Endothelial cell of umbilical vein (primary cell): Measurements from ENCODE around the gene RGS7. TPM values are rescaled to one million over a fixed set of nuclear protein-coding genes. Genes with fewer than 3 reads are reported as not detected.

Experiments
- BruUV-seq: library from RNA; stranded (reverse); fragments of 400-500 nt; replicated peaks from 2 replicates; lab custom pipeline; 2021; lab: Mats Ljungman, UMichigan
- CTCF ChIA-PET: fragments of 300-600, 350-600 bp; sonication (Branson Sonifier 250); formaldehyde crosslinking; loops from one replicate; lab custom pipeline; 2021; ENCODE audit warnings: antibody characterized with exemption, inconsistent platforms; lab: Charles Lee
- POLR2A ChIA-PET: fragments of 300-600, 350-600 bp; sonication (Branson Sonifier 250); formaldehyde crosslinking; loops from one replicate; lab custom pipeline; 2021; ENCODE audit warnings: antibody characterized with exemption, inconsistent platforms; lab: Charles Lee
- DNase-seq: peaks from one replicate; pipeline ENCODE4 v3.0.0-alpha.2; 2011; ENCODE audit warnings: low read depth, low spot score
- FAIRE-seq: peaks from 2 replicates; lab custom pipeline; 2011; peaks lifted over from hg19 to GRCh38; lab: Jason Lieb, UNC
- H2AFZ ChIP-seq: 2 replicates; pipeline ENCODE4 v1.6.0; 2012; ENCODE audit warnings: low read depth, low read length, control low read depth, inconsistent platforms
- H3K27ac ChIP-seq: 2 replicates; pipeline ENCODE4 v1.5.1; 2011; ENCODE audit warnings: low read depth, mild to moderate bottlenecking, control low read depth, low read length, moderate library complexity; ENCODE audit not compliant: insufficient read depth
- H3K27me3 ChIP-seq, 2 experiments: 2 replicates each; pipeline versions ENCODE4 v1.6.0 to v1.6.1; 2011; ENCODE audit warnings: low read length in 2 of 2, mixed read lengths in 1 of 2; ENCODE audit not compliant: control insufficient read depth in 2 of 2, insufficient read depth in 2 of 2
- H3K36me3 ChIP-seq, 2 experiments: 2 replicates in 1 of 2; 3 replicates in 1 of 2; pipeline ENCODE4 v1.5.1; 2011; ENCODE audit warnings: low read length in 2 of 2, mild to moderate bottlenecking in 1 of 2, moderate library complexity in 1 of 2; ENCODE audit not compliant: control insufficient read depth in 2 of 2, insufficient read depth in 2 of 2; ENCODE audit errors: extremely low read depth in 1 of 2
- H3K4me1 ChIP-seq: 3 replicates; pipeline ENCODE4 v1.5.1; 2011; ENCODE audit warnings: mild to moderate bottlenecking, low read length; ENCODE audit not compliant: control insufficient read depth, insufficient read depth; ENCODE audit errors: extremely low read depth
- H3K4me2 ChIP-seq: 2 replicates; pipeline ENCODE4 v1.6.1; 2011; ENCODE audit warnings: low read length, control low read depth, mixed read lengths; ENCODE audit not compliant: insufficient read depth
- H3K4me3 ChIP-seq, 3 experiments: fragments of 200-600 bp in 1 of 3; sonication (generic), shearing (Covaris generic) in 1 of 3; replicated peaks in 1 of 3; 2 replicates each; pipeline ENCODE4 v1.5.1; 2011 to 2016; ENCODE audit warnings: control low read depth in 3 of 3, low read length in 3 of 3, mild to moderate bottlenecking in 2 of 3, inconsistent platforms in 1 of 3, low read depth in 1 of 3, moderate library complexity in 1 of 3; ENCODE audit not compliant: insufficient read depth in 1 of 3
- H3K79me2 ChIP-seq: 2 replicates; pipeline ENCODE4 v1.6.0; 2012; ENCODE audit warnings: low read length, inconsistent platforms; ENCODE audit not compliant: control insufficient read depth, insufficient read depth
- H3K9ac ChIP-seq: replicated peaks from 2 replicates; pipeline ENCODE3; 2011; ENCODE audit warnings: low read length, control low read depth; ENCODE audit not compliant: insufficient read depth; ENCODE audit errors: extremely low read depth
- H3K9me1 ChIP-seq: replicated peaks from 3 replicates; pipeline ENCODE4 v1.6.0; 2011; ENCODE audit warnings: mild to moderate bottlenecking, low read length; ENCODE audit not compliant: control insufficient read depth, insufficient read depth; ENCODE audit errors: extremely low read depth
- H3K9me3 ChIP-seq: replicated peaks from 2 replicates; pipeline ENCODE4 v1.5.1; 2012; ENCODE audit warnings: low read length, inconsistent platforms; ENCODE audit not compliant: control insufficient read depth, insufficient read depth
- H4K20me1 ChIP-seq: replicated peaks from 2 replicates; pipeline ENCODE3; 2011; ENCODE audit warnings: mild to moderate bottlenecking, low read length; ENCODE audit not compliant: control insufficient read depth, insufficient read depth; ENCODE audit errors: extremely low read depth
- CTCF ChIP-seq, 2 donors: IDR thresholded peaks; 1 replicate in 1 of 2; 2 replicates in 1 of 2; pipeline ENCODE4 v1.5.1; 2011; ENCODE audit warnings: low read length in 2 of 2, mild to moderate bottlenecking in 2 of 2, moderate library complexity in 2 of 2, control low read depth in 1 of 2, inconsistent platforms in 1 of 2, low read depth in 1 of 2; ENCODE audit not compliant: insufficient read depth in 1 of 2; ENCODE audit errors: extremely low read depth in 1 of 2
- EZH2 ChIP-seq: IDR thresholded peaks from 2 replicates; pipeline ENCODE4 v1.6.1; 2012; ENCODE audit warnings: borderline replicate concordance, low read depth, mild to moderate bottlenecking, moderate library complexity, low read length, inconsistent platforms; ENCODE audit not compliant: severe bottlenecking
- FOS ChIP-seq: IDR thresholded peaks from 2 replicates; pipeline ENCODE4 v1.6.1; 2011; ENCODE audit warnings: mild to moderate bottlenecking, low read length, moderate library complexity, borderline replicate concordance; ENCODE audit not compliant: insufficient read depth
- GATA2 ChIP-seq: IDR thresholded peaks from 2 replicates; pipeline ENCODE4 v1.7.0; 2011; ENCODE audit warnings: low read depth, mild to moderate bottlenecking, moderate library complexity, mixed read lengths, low read length; ENCODE audit not compliant: insufficient read length, insufficient read depth
- JUN ChIP-seq: IDR thresholded peaks from 2 replicates; pipeline ENCODE4 v1.6.1; 2011; ENCODE audit warnings: borderline replicate concordance, low read depth; ENCODE audit not compliant: insufficient read length, insufficient read depth
- MAX ChIP-seq: IDR thresholded peaks from 2 replicates; pipeline ENCODE4 v1.6.1; 2011; ENCODE audit not compliant: insufficient read depth, insufficient read length
- MYC ChIP-seq: IDR thresholded peaks from one replicate; pipeline ENCODE4 v1.6.1; 2011; ENCODE audit warnings: mild to moderate bottlenecking, low read depth, low read length
- POLR2A ChIP-seq: IDR thresholded peaks from 2 replicates; pipeline ENCODE4 v1.6.1; 2012; ENCODE audit warnings: low read depth, mild to moderate bottlenecking, control low read depth, low read length
- POLR2AphosphoS5 ChIP-seq: IDR thresholded peaks from 2 replicates; pipeline ENCODE4 v1.6.1; 2012; ENCODE audit warnings: low read depth, mild to moderate bottlenecking, control low read depth, low read length, moderate library complexity; ENCODE audit not compliant: insufficient read depth
- dilution Hi-C: fragments of 300-500 bp; cut with MboI; formaldehyde crosslinking; loops from one replicate; pipeline ENCODE4 v1.15.0; 2019; ENCODE audit warnings: low sequenced_read_pairs; ENCODE audit not compliant: extremely low pct_ligation_motif_present
- intact Hi-C: fragments of 100-400 bp; cut with micrococcal nuclease; formaldehyde crosslinking; loops from one replicate; pipeline ENCODE4 v1.10.0; 2022
- polyA plus RNA-seq, 4 experiments: library from polyadenylated mRNA; depleted of rRNA in 3 of 4; stranded (reverse) in 3 of 4; unstranded in 1 of 4; fragments of >200 nt; gene quantifications; 2 replicates each; pipeline versions ENCODE4 v1.2.1 to v1.2.3, GENCODE V29; 2011 to 2012; ENCODE audit warnings: missing spikeins in 1 of 4
- total RNA-seq: library from RNA; stranded (reverse); gene quantifications from 2 replicates; pipeline ENCODE4 v1.2.3, GENCODE V29; 2021

RGS7 gene
- total and polyA plus RNA-seq, 2 donors (not counting 3 experiments of a cell fraction or from before 2014, with no cell fraction given): 0.43 to 0.44 TPM

GRCh38 chr1:241215683-241216082 lies 141.3 kb downstream of the RGS7 start:
- Histone ChIP-seq H3K27me3 (no peaks in the 10 kb centered on the region), H3K36me3 (no peaks in the 10 kb centered on the region), H4K20me1 (no peaks in the 10 kb centered on the region), H3K9me1 (no peaks in the 10 kb centered on the region), H3K4me1 (no peaks in the 10 kb centered on the region), H3K4me3 (no peak overlapping the region), H3K27ac (no peak overlapping the region), H3K9me3 (no peaks in the 10 kb centered on the region), H3K79me2 (no peaks in the 10 kb centered on the region), H2AFZ (no peak overlapping the region), H3K9ac (no peak overlapping the region), H3K4me2 (no peak overlapping the region)
- CTCF ChIA-PET: interaction anchor here (1.1 kb wide), 1 partner anchor 9 kb away, joined by 3 read pairs; no protein-coding TSS in a partner anchor
- intact Hi-C loops (no loop called here), dilution Hi-C loops (no loop called here)
- no TSS peak for BruUV-seq
- TF ChIP-seq FOS: no peak
- TF ChIP-seq JUN: no peak
- no peak for TF ChIP-seq GATA2
- no peak for TF ChIP-seq POLR2AphosphoS5
- no peak for TF ChIP-seq MYC
- TF ChIP-seq CTCF (IDR thresholded peaks at IDR 0.05; ENCODE audit: extremely low read depth in 1 of 2, insufficient read depth in 1 of 2, low read depth in 1 of 2, low read length in 2 of 2): no peak
- no peak for TF ChIP-seq POLR2A
- no peak for TF ChIP-seq MAX
- TF ChIP-seq EZH2: no peak
- DNase-seq: no peak
- no peak for FAIRE-seq
- POLR2A ChIA-PET: no interaction called here
